ENCODE results near the gene PRODH2. TPM values are rescaled to one million over a fixed set of nuclear protein-coding genes. Genes with fewer than 3 reads are reported as not detected.
"Not testable (repeated sequence)": the region's sequence is repeated elsewhere in the genome, so short reads cannot be mapped to it uniquely, and the experiment has no call there.

PRODH2 gene
- total and polyA plus RNA-seq, 5 donors = not detected

- DNase-seq (peak in 1 of 3 donors; percentile 23), ATAC-seq (no peak)
- H3K4me3 ChIP-seq (ENCODE audit: low read length) = peak overlapping the region; percentile 97
- 52% methylated on average over 13 of the region's 13 CpGs for WGBS
- H3K9me3 ChIP-seq (ENCODE audit: control insufficient read depth, low read length) = no peaks in the 10 kb centered on the region
- H3K27me3 ChIP-seq (ENCODE audit: control insufficient read depth, insufficient read depth) = no peaks in the 10 kb centered on the region
- intact Hi-C loops (cut with DNase I) = no loop called here
- peaks cover 4% of the 10 kb centered on the region for H3K4me1 ChIP-seq (ENCODE audit: control insufficient read depth, insufficient read depth, low read length)
- H3K27ac ChIP-seq (ENCODE audit: low read length) = no peak overlapping the region
These were observed 36.4 kb downstream of the PRODH2 start for GRCh38 chr19:35776102-35776788.

GRCh38 chr19:35775298-35776101 lies 37.1 kb downstream of the PRODH2 start, which contains the start of gene ARHGAP33:
Gene ARHGAP33 (plus strand): TSS chr19:35775564. CDS start chr19:35775659, 95 bp downstream.
- no peak within 1 kb of the TSS for H3K27ac ChIP-seq (ENCODE audit: low read length)
- WGBS = 1% methylated on average over 82 of the region's 82 CpGs
- peak within 1 kb of the TSS; percentile 97 for H3K4me3 ChIP-seq (ENCODE audit: low read length)
- H3K27me3 ChIP-seq (ENCODE audit: control insufficient read depth, insufficient read depth) = no peaks in the 10 kb centered on the region
- peak; percentile 99 to 100 (median 100) for DNase-seq
- intact Hi-C loops (cut with DNase I) = no loop called here
- ATAC-seq = peak; percentile 98 to 99
- peaks cover 4% of the 10 kb centered on the region for H3K4me1 ChIP-seq (ENCODE audit: control insufficient read depth, insufficient read depth, low read length)
- no peaks in the 10 kb centered on the region for H3K9me3 ChIP-seq (ENCODE audit: control insufficient read depth, low read length)

- 13% methylated on average over 9 of the region's 9 CpGs for WGBS
- intact Hi-C loops (cut with DNase I) = no loop called here
- Histone ChIP-seq H3K9me3 (ENCODE audit: control insufficient read depth, low read length) (no peaks in the 10 kb centered on the region), H3K4me1 (ENCODE audit: control insufficient read depth, insufficient read depth, low read length) (peaks cover 4% of the 10 kb centered on the region), H3K27ac (ENCODE audit: low read length) (no peak overlapping the region), H3K4me3 (ENCODE audit: low read length) (peak overlapping the region; percentile 97), H3K27me3 (ENCODE audit: control insufficient read depth, insufficient read depth) (no peaks in the 10 kb centered on the region)
- peak in 1 of 2 donors; percentile 10 for ATAC-seq
- DNase-seq = no peak
These were observed 37.7 kb downstream of the PRODH2 start for GRCh38 chr19:35775046-35775297.

- intact Hi-C loops (cut with DNase I) = no loop called here
- Histone ChIP-seq H3K9me3 (ENCODE audit: control insufficient read depth, low read length) (no peaks in the 10 kb centered on the region), H3K27me3 (ENCODE audit: control insufficient read depth, insufficient read depth) (no peaks in the 10 kb centered on the region), H3K27ac (ENCODE audit: low read length) (no peak overlapping the region), H3K4me3 (ENCODE audit: low read length) (peak overlapping the region; percentile 97), H3K4me1 (ENCODE audit: control insufficient read depth, insufficient read depth, low read length) (peaks cover 4% of the 10 kb centered on the region)
- WGBS = 36% methylated on average over 16 of the region's 16 CpGs
- ATAC-seq (no peak), DNase-seq (peak in 1 of 3 donors; percentile 51)
These were observed 38.2 kb downstream of the PRODH2 start for GRCh38 chr19:35774274-35775045.

GRCh38 chr19:35773020-35773806 lies 39.4 kb downstream of the PRODH2 start:
- 36% methylated on average over 9 of the region's 9 CpGs for WGBS
- H3K27ac ChIP-seq (ENCODE audit: low read length) = no peak overlapping the region
- intact Hi-C loops (cut with DNase I) = no loop called here

GRCh38 chr19:35772362-35772761 lies 40.3 kb downstream of the PRODH2 start:
- H3K4me1 ChIP-seq (ENCODE audit: control insufficient read depth, insufficient read depth, low read length); H3K9me3 ChIP-seq (ENCODE audit: control insufficient read depth, low read length); H3K27ac ChIP-seq (ENCODE audit: low read length); H3K4me3 ChIP-seq (ENCODE audit: low read length); H3K27me3 ChIP-seq (ENCODE audit: control insufficient read depth, insufficient read depth); intact Hi-C loops (cut with DNase I); ATAC-seq; DNase-seq: not testable (repeated sequence)
- 94% methylated on average over 5 of the region's 5 CpGs for WGBS

More at GRCh38 chr19:35773020-35773806, 39.4 kb downstream of the PRODH2 start:
- H3K27me3 ChIP-seq (ENCODE audit: control insufficient read depth, insufficient read depth) = no peaks in the 10 kb centered on the region
- ATAC-seq = no peak
- H3K4me3 ChIP-seq (ENCODE audit: low read length) = no peak overlapping the region
- DNase-seq = no peak
- no peaks in the 10 kb centered on the region for H3K9me3 ChIP-seq (ENCODE audit: control insufficient read depth, low read length)
- peaks cover 4% of the 10 kb centered on the region for H3K4me1 ChIP-seq (ENCODE audit: control insufficient read depth, insufficient read depth, low read length)

GRCh38 chr19:35768082-35768421 lies 44.6 kb downstream of the PRODH2 start:
- Histone ChIP-seq H3K27ac (ENCODE audit: low read length) (no peak overlapping the region), H3K4me1 (ENCODE audit: control insufficient read depth, insufficient read depth, low read length) (no peaks in the 10 kb centered on the region), H3K4me3 (ENCODE audit: low read length) (no peak overlapping the region), H3K27me3 (ENCODE audit: control insufficient read depth, insufficient read depth) (no peaks in the 10 kb centered on the region), H3K9me3 (ENCODE audit: control insufficient read depth, low read length) (no peaks in the 10 kb centered on the region)
- WGBS = 64% methylated on average over 15 of the region's 15 CpGs
- intact Hi-C loops (cut with DNase I) = no loop called here
- ATAC-seq (no peak), DNase-seq (no peak)

GRCh38 chr19:35767288-35768081 lies 45.2 kb downstream of the PRODH2 start:
- H3K27me3 ChIP-seq (ENCODE audit: control insufficient read depth, insufficient read depth) = no peaks in the 10 kb centered on the region
- peak; percentile 31 to 42 for ATAC-seq
- no peak overlapping the region for H3K4me3 ChIP-seq (ENCODE audit: low read length)
- H3K27ac ChIP-seq (ENCODE audit: low read length) = no peak overlapping the region
- peak in 1 of 3 donors; percentile 60 for DNase-seq
- intact Hi-C loops (cut with DNase I) = no loop called here
- H3K4me1 ChIP-seq (ENCODE audit: control insufficient read depth, insufficient read depth, low read length) = no peaks in the 10 kb centered on the region
- H3K9me3 ChIP-seq (ENCODE audit: control insufficient read depth, low read length) = no peaks in the 10 kb centered on the region
- WGBS = 66% methylated on average over 34 of the region's 34 CpGs

- intact Hi-C loops (cut with DNase I) = no loop called here
- no peak overlapping the region for H3K27ac ChIP-seq (ENCODE audit: low read length)
- H3K4me1 ChIP-seq (ENCODE audit: control insufficient read depth, insufficient read depth, low read length) = no peaks in the 10 kb centered on the region
- H3K4me3 ChIP-seq (ENCODE audit: low read length) = no peak overlapping the region
- WGBS = 83% methylated on average over 11 of the region's 11 CpGs
- ATAC-seq = peak in 1 of 2 donors; percentile 10
- no peaks in the 10 kb centered on the region for H3K9me3 ChIP-seq (ENCODE audit: control insufficient read depth, low read length)
- peak in 1 of 3 donors; percentile 42 for DNase-seq
- H3K27me3 ChIP-seq (ENCODE audit: control insufficient read depth, insufficient read depth) = no peaks in the 10 kb centered on the region
These were observed 46.0 kb downstream of the PRODH2 start for GRCh38 chr19:35766571-35767104.
